GM13976 (cell line): Measurements from ENCODE around the gene NUDT1.
"Not testable (repeated sequence)": the region's sequence is repeated elsewhere in the genome, so short reads cannot be mapped to it uniquely, and the experiment has no call there.

Experiments used
- DNase-seq: peaks from one replicate; pipeline ENCODE4 v3.0.0; 2012; ENCODE audit warnings: low spot score
- CTCF ChIP-seq: IDR thresholded peaks from 2 replicates; pipeline ENCODE4 v1.5.1; 2012; ENCODE audit warnings: borderline replicate concordance, mild to moderate bottlenecking; ENCODE audit not compliant: insufficient read depth; ENCODE audit errors: extremely low read depth, missing control alignments, control extremely low read depth
- in situ Hi-C: fragments of 300-500 bp; cut with MboI; formaldehyde crosslinking; loops from one replicate; pipeline ENCODE4 v1.12.0; 2022; ENCODE audit warnings: low sequenced_read_pairs, mixed read lengths, inconsistent platforms; ENCODE audit not compliant: unreplicated experiment

NUDT1 gene

DNA sequence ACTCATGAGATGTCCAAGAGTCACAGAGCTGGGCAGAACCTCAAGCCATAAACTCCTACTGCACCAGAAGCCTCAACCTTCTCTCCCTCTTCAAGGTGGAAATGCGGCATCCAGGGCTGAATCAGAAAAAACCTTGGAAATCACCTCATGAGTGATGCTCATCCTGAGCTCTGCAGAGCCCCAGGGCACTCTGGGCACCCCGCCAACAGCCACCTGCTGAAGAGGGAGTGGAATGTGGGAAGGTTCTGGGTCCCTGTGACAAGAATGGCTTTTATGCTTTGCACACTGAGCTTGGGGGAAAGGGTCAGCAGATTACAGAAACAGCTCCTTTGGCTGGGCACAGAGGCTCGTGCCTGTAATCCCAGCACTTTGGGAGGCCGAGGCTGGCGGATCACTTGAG, 18.8 kb downstream of the NUDT1 start:
- TF ChIP-seq CTCF: no peak
- no peak for DNase-seq
- in situ Hi-C loops: no loop called here

- no peak for TF ChIP-seq CTCF
- in situ Hi-C loops: no loop called here
- DNase-seq: peak; percentile 75
Observed at GRCh38 chr7:2261611-2262010, 19.6 kb downstream of the NUDT1 start.

DNA sequence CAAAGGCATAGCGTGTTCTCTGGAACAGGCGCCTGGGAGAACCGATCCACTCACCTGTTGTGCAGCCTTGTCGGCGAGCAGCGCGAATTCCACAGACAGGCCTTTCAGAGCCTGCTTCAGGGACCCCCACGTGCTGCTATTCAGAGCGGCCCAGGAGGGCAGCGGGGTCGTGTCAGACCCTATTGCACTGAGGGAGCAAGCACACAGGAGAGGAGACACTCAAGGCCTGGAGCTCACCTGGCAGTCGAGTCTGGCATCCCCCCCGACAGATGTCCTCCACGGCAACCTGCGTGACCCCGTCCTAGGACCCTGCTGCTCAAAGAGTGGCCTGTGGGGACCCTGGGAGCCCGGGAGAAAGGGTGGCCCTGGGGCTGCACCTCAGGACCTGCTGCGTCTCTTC, 21.1 kb downstream of the NUDT1 start:
- DNase-seq: no peak
- in situ Hi-C loops: no loop called here
- no peak for TF ChIP-seq CTCF

DNA sequence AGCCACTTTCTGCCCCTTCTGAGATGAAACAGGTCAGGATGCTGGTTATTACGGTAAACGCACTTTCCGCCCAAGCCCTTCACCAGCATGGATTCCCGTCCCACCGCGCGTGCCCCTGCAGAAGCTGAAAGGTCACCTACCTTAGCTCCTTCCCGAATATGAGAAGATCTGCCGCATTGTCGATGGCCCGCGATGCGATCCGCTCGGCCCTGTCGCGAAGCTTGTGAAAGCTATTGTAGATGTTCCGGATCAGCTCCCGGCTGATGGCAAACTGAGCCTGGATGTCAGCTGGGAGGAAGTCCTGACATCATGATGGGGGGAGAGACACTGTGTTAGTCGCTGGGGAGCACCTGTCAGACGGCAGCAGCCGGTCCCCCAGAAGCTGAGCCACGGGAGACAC, 22.1 kb downstream of the NUDT1 start:
- in situ Hi-C loops: no loop called here
- TF ChIP-seq CTCF: no peak
- no peak for DNase-seq

- DNase-seq: no peak
- in situ Hi-C loops: no loop called here
- no peak for TF ChIP-seq CTCF
Observed at GRCh38 chr7:2266911-2267310, 24.9 kb downstream of the NUDT1 start.

- in situ Hi-C loops: not testable (repeated sequence)
Observed at GRCh38 chr7:2269089-2269990, 27.3 kb downstream of the NUDT1 start.

GRCh38 chr7:2269991-2270460, 28.0 kb downstream of the NUDT1 start:
- no peak for DNase-seq
- in situ Hi-C loops: no loop called here
- TF ChIP-seq CTCF: no peak

More at GRCh38 chr7:2269089-2269990, 27.3 kb downstream of the NUDT1 start:
- not testable (repeated sequence) for DNase-seq
